ENCODE results near the gene TRAPPC12. TPM values are rescaled to one million over a fixed set of nuclear protein-coding genes. Genes with fewer than 3 reads are reported as not detected.

Gene TRAPPC12
- polyA plus RNA-seq, 1 donor (not counting 4 experiments of a cell fraction or from before 2014, with no cell fraction given), result 44.2 TPM

GRCh38 chr2:3481736-3482362, 102.4 kb downstream of the TRAPPC12 start:
- H3K4me3 ChIP-seq (ENCODE audit: control insufficient read depth in 2 of 3, extremely low read depth in 1 of 3, insufficient read depth in 2 of 3, low read depth in 1 of 3, low read length in 3 of 3), result no peak overlapping the region
- H3K36me3 ChIP-seq (ENCODE audit: control insufficient read depth in 2 of 2, extremely low read depth in 1 of 2, insufficient read depth in 2 of 2, low read length in 2 of 2), result peaks cover 0 to 11% of the 10 kb centered on the region in 2 experiments
- no peaks in the 10 kb centered on the region for H4K20me1 ChIP-seq (ENCODE audit: control insufficient read depth, extremely low read depth, insufficient read depth, low read length)
- no peaks in the 10 kb centered on the region for H3K27me3 ChIP-seq (ENCODE audit: control insufficient read depth, extremely low read depth, insufficient read depth, low read length)
- H2AFZ ChIP-seq (ENCODE audit: control insufficient read depth, low read length), result no peak overlapping the region
- FAIRE-seq (no peak), DNase-seq (ENCODE audit: low read depth, low spot score) (no peak)
- H3K79me2 ChIP-seq (ENCODE audit: control insufficient read depth, insufficient read depth, low read length), result no peaks in the 10 kb centered on the region
- no peaks in the 10 kb centered on the region for H3K4me1 ChIP-seq (ENCODE audit: control insufficient read depth, extremely low read depth, insufficient read depth, low read length)
- dilution Hi-C loops (cut with MboI; ENCODE audit: extremely low pct_ligation_motif_present, low sequenced_read_pairs), result no loop called here
- H3K27ac ChIP-seq (ENCODE audit: control insufficient read depth, insufficient read depth, low read length), result no peak overlapping the region
- H3K9ac ChIP-seq (ENCODE audit: control insufficient read depth, extremely low read depth, insufficient read depth, low read length), result no peak overlapping the region
- no peaks in the 10 kb centered on the region for H3K9me1 ChIP-seq (ENCODE audit: control insufficient read depth, extremely low read depth, insufficient read depth, low read length)
- no peak overlapping the region for H3K4me2 ChIP-seq (ENCODE audit: control insufficient read depth, extremely low read depth, insufficient read depth, low read depth, low read length)
- TF ChIP-seq EZH2 (IDR thresholded peaks at IDR 0.05; ENCODE audit: low read length) (no peak), CTCF (optimal IDR thresholded peaks at IDR 0.05 in 1 of 3, IDR thresholded peaks at IDR 0.05 in 1 of 3, conservative IDR thresholded peaks at IDR 0.05 in 1 of 3; ENCODE audit: extremely low read depth in 1 of 3, insufficient read depth in 2 of 3, low read length in 3 of 3) (no peak)
- H3K9me3 ChIP-seq (ENCODE audit: control insufficient read depth, low read depth, low read length), result no peaks in the 10 kb centered on the region

- no peak for DNase-seq (ENCODE audit: low read depth, low spot score)
- H3K9ac ChIP-seq (ENCODE audit: control insufficient read depth, extremely low read depth, insufficient read depth, low read length), result no peak overlapping the region
- no peaks in the 10 kb centered on the region for H3K27me3 ChIP-seq (ENCODE audit: control insufficient read depth, extremely low read depth, insufficient read depth, low read length)
- TF ChIP-seq EZH2 (IDR thresholded peaks at IDR 0.05; ENCODE audit: low read length) (no peak), CTCF (optimal IDR thresholded peaks at IDR 0.05 in 1 of 3, IDR thresholded peaks at IDR 0.05 in 1 of 3, conservative IDR thresholded peaks at IDR 0.05 in 1 of 3; ENCODE audit: extremely low read depth in 1 of 3, insufficient read depth in 2 of 3, low read length in 3 of 3) (no peak)
- H3K9me3 ChIP-seq (ENCODE audit: control insufficient read depth, low read depth, low read length), result no peaks in the 10 kb centered on the region
- no peaks in the 10 kb centered on the region for H4K20me1 ChIP-seq (ENCODE audit: control insufficient read depth, extremely low read depth, insufficient read depth, low read length)
- no peaks in the 10 kb centered on the region for H3K9me1 ChIP-seq (ENCODE audit: control insufficient read depth, extremely low read depth, insufficient read depth, low read length)
- FAIRE-seq, result no peak
- no peak overlapping the region for H3K4me3 ChIP-seq (ENCODE audit: control insufficient read depth in 2 of 3, extremely low read depth in 1 of 3, insufficient read depth in 2 of 3, low read depth in 1 of 3, low read length in 3 of 3)
- H3K4me2 ChIP-seq (ENCODE audit: control insufficient read depth, extremely low read depth, insufficient read depth, low read depth, low read length), result no peak overlapping the region
- no peaks in the 10 kb centered on the region for H3K4me1 ChIP-seq (ENCODE audit: control insufficient read depth, extremely low read depth, insufficient read depth, low read length)
- peaks cover 0 to 11% of the 10 kb centered on the region in 2 experiments for H3K36me3 ChIP-seq (ENCODE audit: control insufficient read depth in 2 of 2, extremely low read depth in 1 of 2, insufficient read depth in 2 of 2, low read length in 2 of 2)
- H3K27ac ChIP-seq (ENCODE audit: control insufficient read depth, insufficient read depth, low read length), result no peak overlapping the region
- no peaks in the 10 kb centered on the region for H3K79me2 ChIP-seq (ENCODE audit: control insufficient read depth, insufficient read depth, low read length)
- dilution Hi-C loops (cut with MboI; ENCODE audit: extremely low pct_ligation_motif_present, low sequenced_read_pairs), result no loop called here
- no peak overlapping the region for H2AFZ ChIP-seq (ENCODE audit: control insufficient read depth, low read length)
These were observed 102.9 kb downstream of the TRAPPC12 start for GRCh38 chr2:3482363-3482821.
